ENCODE results near the gene STK11IP. TPM values are rescaled to one million over a fixed set of nuclear protein-coding genes. Genes with fewer than 3 reads are reported as not detected.
A peak's percentile ranks its signal among the peaks of the same experiment; 100 is the strongest.

STK11IP gene
- total RNA-seq, 1 donor from 2014 or later: 13.6 TPM

DNA sequence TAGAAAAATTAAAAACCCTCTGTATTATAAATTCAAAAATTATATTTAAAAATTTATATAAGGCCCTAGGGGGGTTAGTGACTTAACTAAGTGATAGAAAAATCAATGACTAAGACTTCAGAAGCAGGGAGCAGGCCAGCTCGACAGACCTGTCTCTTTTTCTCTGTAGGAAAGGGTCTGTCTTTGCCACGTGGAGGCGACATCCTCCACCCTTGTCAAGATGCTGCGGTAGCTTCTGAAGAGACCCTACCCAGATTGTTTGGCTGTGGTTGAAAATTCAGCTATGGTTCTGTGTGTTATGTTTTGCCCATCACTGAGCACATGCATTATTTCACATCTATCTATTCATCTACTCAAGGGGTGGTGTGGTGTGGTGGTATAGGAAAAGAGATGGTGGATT, 21.6 kb downstream of the STK11IP start:
- DNase-seq: no peak

DNA sequence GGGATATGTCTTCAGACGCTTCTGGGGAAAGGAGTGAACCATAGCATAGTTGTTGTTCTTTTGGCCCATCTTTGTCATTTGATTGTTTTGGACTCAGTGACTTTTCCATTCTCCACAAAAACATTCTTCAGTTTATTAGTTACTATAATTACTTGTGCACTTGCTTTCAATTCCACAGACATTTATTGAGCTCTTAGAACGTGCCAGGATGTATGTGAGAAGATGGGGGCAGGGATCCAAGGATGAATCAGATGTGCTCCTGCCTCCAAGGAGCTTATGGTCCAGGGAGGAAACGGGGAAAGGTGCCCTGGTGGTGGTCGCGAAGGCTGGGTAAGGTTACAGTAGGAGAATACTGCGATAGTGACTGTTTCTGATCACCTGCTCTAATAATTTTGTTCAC, 22.9 kb downstream of the STK11IP start:
- DNase-seq: no peak

GRCh38 chr2:219621935-219622334, 24.3 kb downstream of the STK11IP start:
- no peak for DNase-seq

GRCh38 chr2:219622472-219622871, 24.8 kb downstream of the STK11IP start:
- no peak for DNase-seq

- DNase-seq: no peak
Measured at GRCh38 chr2:219624565-219624964, 26.9 kb downstream of the STK11IP start.

GRCh38 chr2:219625179-219625578, 27.5 kb downstream of the STK11IP start:
- no peak for DNase-seq

- no peak for DNase-seq
Measured at GRCh38 chr2:219626540-219626939, 28.9 kb downstream of the STK11IP start.

DNA sequence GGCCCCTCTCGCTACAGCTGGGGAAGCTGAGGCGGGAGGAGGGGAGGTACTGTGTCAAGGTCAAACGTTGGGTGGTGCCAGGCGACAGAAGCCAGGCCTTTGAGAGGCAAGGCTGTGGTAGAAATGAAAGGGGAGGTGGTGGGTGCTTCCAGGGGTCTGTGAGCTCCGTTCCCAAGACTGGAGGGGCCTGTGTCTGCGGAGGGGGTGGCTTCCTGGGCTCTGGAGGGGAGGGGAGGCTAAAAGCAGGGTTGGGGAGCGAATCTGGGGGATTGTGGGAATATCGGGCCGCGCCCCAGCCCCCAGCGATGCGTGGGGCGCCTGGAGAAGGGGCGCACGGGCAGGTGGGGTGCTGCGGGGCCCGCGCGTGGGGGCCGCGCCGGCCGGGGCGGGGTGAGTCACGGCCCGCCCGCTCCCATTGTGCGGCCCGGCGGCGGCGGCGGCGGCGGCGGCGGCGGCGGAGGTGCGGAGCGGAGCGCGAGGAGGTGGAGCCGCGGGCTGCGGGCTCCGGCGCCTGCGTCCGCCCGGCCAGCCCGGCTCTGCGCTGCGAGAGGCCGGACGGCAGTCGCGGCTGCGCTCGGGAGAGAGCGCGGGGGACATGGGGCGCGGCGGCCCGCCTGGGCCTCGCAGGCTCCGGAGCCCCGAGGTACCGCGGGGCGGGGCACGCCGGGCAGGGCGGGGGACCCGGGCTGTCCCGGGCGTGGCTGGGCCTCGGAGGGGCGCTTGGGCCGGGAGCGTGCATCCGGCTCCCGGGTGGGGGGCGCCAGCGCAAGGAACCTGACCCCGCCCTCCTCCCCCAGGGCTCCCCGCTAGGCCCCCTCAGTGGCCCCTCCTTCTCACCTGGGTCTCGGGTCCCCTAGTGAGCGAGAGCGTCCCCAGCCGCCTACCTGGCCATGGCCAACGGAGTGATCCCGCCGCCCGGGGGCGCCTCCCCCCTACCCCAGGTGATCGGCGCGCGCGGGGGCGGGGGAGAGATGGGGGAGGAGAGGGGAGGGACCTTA, 29.7 kb downstream of the STK11IP start, which contains the start of gene SLC4A3:
SLC4A3 (plus strand) TSS at position 528 of the 998 bp plus-strand sequence; CDS start at position 891, 363 bp downstream.
- peak; percentile 44 for DNase-seq

- DNase-seq: no peak
Measured at GRCh38 chr2:219628235-219628985, 30.8 kb downstream of the STK11IP start.

GRCh38 chr2:219628986-219629901, 31.6 kb downstream of the STK11IP start:
- DNase-seq: no peak

DNA sequence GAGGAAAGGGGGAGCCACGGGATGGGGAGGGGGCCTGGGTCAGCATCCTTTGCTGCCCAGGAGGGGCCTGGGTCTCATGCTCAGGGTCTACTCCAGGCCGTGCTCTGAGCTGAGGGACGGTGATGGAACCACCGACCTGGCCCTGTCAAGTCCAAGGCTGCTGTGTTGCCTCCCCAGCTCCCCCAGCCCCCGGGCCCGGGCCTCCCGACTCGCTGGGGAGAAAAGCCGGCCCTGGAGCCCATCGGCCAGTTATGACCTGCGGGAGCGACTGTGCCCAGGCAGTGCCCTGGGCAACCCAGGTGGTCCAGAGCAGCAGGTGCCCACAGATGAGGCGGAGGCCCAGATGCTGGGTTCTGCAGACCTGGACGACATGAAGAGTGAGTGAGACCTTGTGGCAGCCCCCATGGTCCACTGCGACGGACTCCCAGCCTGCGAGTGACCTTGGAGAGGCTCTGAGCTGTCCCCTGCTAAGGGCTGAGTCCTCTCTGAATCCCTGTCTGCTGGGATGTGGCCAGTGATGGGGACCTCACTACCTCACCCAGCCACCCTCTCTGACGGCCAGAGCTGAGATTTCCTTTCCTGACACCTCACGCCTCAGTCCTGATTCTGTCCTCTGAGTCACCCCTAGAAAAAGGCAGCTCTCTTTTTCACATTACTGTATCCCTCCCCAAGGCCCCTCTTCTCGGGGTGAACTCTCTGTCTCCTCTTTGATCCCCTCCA, 32.5 kb downstream of the STK11IP start:
- no peak for DNase-seq

GRCh38 chr2:219630770-219631405, 33.2 kb downstream of the STK11IP start:
- peak; percentile 44 for DNase-seq

- DNase-seq: no peak
Measured at GRCh38 chr2:219631406-219631891, 33.8 kb downstream of the STK11IP start.

GRCh38 chr2:219631904-219632759, 34.5 kb downstream of the STK11IP start:
- no peak for DNase-seq

- no peak for DNase-seq
Measured at GRCh38 chr2:219632760-219633105, 35.1 kb downstream of the STK11IP start.

DNA sequence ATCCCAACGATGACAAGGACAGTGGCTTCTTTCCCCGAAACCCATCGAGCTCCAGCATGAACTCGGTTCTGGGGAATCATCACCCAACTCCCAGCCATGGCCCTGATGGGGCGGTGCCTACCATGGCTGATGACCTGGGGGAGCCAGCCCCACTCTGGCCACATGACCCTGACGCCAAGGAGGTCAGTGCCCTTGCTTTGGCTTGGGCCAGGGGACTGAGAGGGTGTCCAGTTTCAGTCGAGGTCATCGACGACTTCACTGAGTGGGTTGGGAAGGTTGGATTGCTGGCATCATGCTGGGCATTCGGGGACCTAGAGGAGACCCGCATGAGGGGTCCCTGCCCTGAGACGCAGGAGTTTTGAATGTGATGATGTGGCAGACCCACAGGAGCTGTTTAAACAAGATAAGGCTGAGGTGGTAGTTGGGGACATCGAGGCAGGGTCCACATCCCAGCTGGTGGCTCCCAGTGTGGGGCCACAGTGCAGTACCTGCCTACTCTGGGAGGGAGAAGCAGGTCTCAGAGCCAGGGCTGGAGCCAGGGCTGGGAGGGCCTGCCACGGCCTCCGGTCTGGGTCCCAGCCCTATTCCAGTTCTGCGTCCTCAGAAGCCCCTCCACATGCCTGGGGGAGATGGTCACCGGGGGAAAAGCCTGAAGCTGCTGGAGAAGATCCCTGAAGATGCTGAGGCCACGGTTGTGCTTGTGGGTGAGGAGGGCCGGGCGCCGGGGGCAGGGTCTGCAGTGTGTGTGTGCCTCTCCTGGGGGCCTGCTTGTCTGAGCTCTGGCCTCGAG, 35.8 kb downstream of the STK11IP start:
- no peak for DNase-seq

GRCh38 chr2:219634171-219634940, 36.7 kb downstream of the STK11IP start:
- no peak for DNase-seq
